CD4-positive, alpha-beta T cell (primary cell): ENCODE data around the gene MAP4K5. TPM values are rescaled to one million over a fixed set of nuclear protein-coding genes. Genes with fewer than 3 reads are reported as not detected.
"Not testable (repeated sequence)": the region's sequence is repeated elsewhere in the genome, so short reads cannot be mapped to it uniquely, and the experiment has no call there.

ENCODE experiments used
- ATAC-seq: fragments of 200-7000 bp; cut with Tn5 transposase; one replicate; pipeline ENCODE4 v1.10.0; 2022; ENCODE audit warnings: mild to moderate bottlenecking; ENCODE audit not compliant: poor library complexity
- CTCF ChIA-PET: fragments of 350-600 bp; sonication (Branson Sonifier 250); formaldehyde crosslinking; loops from one replicate; lab custom pipeline; 2021; ENCODE audit warnings: antibody characterized with exemption, inconsistent platforms; lab: Charles Lee
- POLR2A ChIA-PET: fragments of 350-600 bp; sonication (Branson Sonifier 250); formaldehyde crosslinking; loops from one replicate; lab custom pipeline; 2021; ENCODE audit warnings: antibody characterized with exemption, inconsistent platforms; lab: Charles Lee
- DNase-seq, 14 experiments: peaks; one replicate each; pipeline ENCODE4 v3.0.0-alpha.2; 2013 to 2020; ENCODE audit warnings: mixed read lengths in 2 of 14
- H3K27ac ChIP-seq, 2 donors: one replicate each; pipeline versions ENCODE4 v1.5.1 to v1.7.0; 2013; ENCODE audit warnings: low read length in 2 of 2, low read depth in 1 of 2, mild to moderate bottlenecking in 1 of 2
- H3K27me3 ChIP-seq, 2 experiments: 1 replicate in 1 of 2; 2 replicates in 1 of 2; pipeline versions ENCODE4 v1.6.1 to v1.7.0; 2013; ENCODE audit warnings: low read length in 2 of 2, control low read depth in 1 of 2, mild to moderate bottlenecking in 1 of 2, moderate library complexity in 1 of 2; ENCODE audit not compliant: insufficient read depth in 2 of 2, control insufficient read depth in 1 of 2
- H3K36me3 ChIP-seq: one replicate; pipeline ENCODE4 v1.6.1; 2013; ENCODE audit warnings: low read length, control low read depth; ENCODE audit not compliant: insufficient read depth
- H3K4me1 ChIP-seq: one replicate; pipeline ENCODE4 v1.6.1; 2013; ENCODE audit warnings: low read length, control low read depth; ENCODE audit not compliant: insufficient read depth
- H3K4me3 ChIP-seq: one replicate; pipeline ENCODE4 v1.5.1; 2013; ENCODE audit warnings: mild to moderate bottlenecking, low read length, moderate library complexity
- H3K9me3 ChIP-seq, 2 experiments: 1 replicate in 1 of 2; 2 replicates in 1 of 2; pipeline versions ENCODE4 v1.6.1 to v1.7.0; 2013; ENCODE audit warnings: low read length in 2 of 2, mild to moderate bottlenecking in 2 of 2, control low read depth in 1 of 2, moderate library complexity in 1 of 2; ENCODE audit not compliant: control insufficient read depth in 1 of 2, insufficient read depth in 1 of 2
- H3K27ac Mint-ChIP-seq: one replicate; pipeline ENCODE4 v1.8.0; 2020; ENCODE audit warnings: mixed read lengths
- H3K27me3 Mint-ChIP-seq: one replicate; pipeline ENCODE4 v1.8.0; 2021; ENCODE audit warnings: mixed read lengths
- H3K36me3 Mint-ChIP-seq: one replicate; pipeline ENCODE4 v1.8.0; 2021; ENCODE audit warnings: low read depth, mixed read lengths
- H3K4me1 Mint-ChIP-seq: one replicate; pipeline ENCODE4 v1.8.0; 2021; ENCODE audit warnings: low read depth, mixed read lengths
- H3K4me3 Mint-ChIP-seq: one replicate; pipeline ENCODE4 v1.8.0; 2020; ENCODE audit warnings: mild to moderate bottlenecking, mixed read lengths
- H3K9me3 Mint-ChIP-seq: one replicate; pipeline ENCODE4 v1.8.0; 2020; ENCODE audit warnings: mixed read lengths
- CTCF ChIP-seq: fragments of 200-600 bp; IDR thresholded peaks from one replicate; pipeline ENCODE4 v1.8.0; 2022; ENCODE audit warnings: antibody characterized with exemption, mild to moderate bottlenecking
- intact Hi-C, 2 experiments: fragments of 100-400 bp; cut with DNase I in 1 of 2; cut with micrococcal nuclease in 1 of 2; formaldehyde crosslinking; loops; one replicate each; pipeline versions ENCODE4 v1.15.1 to v1.9.0; 2023 to 2025; cut with DNase I, micrococcal nuclease
- total RNA-seq, 174 experiments: library from RNA in 2 of 174; stranded (reverse) in 2 of 174; gene quantifications; one replicate each; pipeline ENCODE4 v1.2.3 and lab custom pipeline; 2021 to 2026

MAP4K5 gene
- total RNA-seq, 2 experiments from 2014 or later: 32.4 to 34.5 TPM

- TF ChIP-seq CTCF: no peak
- H3K4me3 ChIP-seq: no peak overlapping the region
- ATAC-seq: no peak
- peaks cover 7% of the 10 kb centered on the region for H3K4me1 ChIP-seq
- H3K27me3 ChIP-seq: no peaks in the 10 kb centered on the region
- Mint-ChIP-seq H3K4me3 (no peak overlapping the region), H3K36me3 (peaks cover 6% of the 10 kb centered on the region), H3K27ac (no peak overlapping the region), H3K4me1 (peaks cover 13% of the 10 kb centered on the region), H3K27me3 (no peaks in the 10 kb centered on the region), H3K9me3 (no peaks in the 10 kb centered on the region)
- H3K27ac ChIP-seq: no peak overlapping the region
- DNase-seq: no peak
- CTCF ChIA-PET: no interaction called here
- intact Hi-C loops: no loop called here
- H3K9me3 ChIP-seq: no peaks in the 10 kb centered on the region
- POLR2A ChIA-PET: no interaction called here
- H3K36me3 ChIP-seq: peaks cover 2% of the 10 kb centered on the region
Observed at GRCh38 chr14:50516091-50516490, 16.3 kb downstream of the MAP4K5 start.

- Histone ChIP-seq H3K27ac (no peak overlapping the region), H3K4me1 (no peaks in the 10 kb centered on the region), H3K27me3 (no peaks in the 10 kb centered on the region), H3K36me3 (peaks cover 4% of the 10 kb centered on the region), H3K4me3 (no peak overlapping the region), H3K9me3 (no peaks in the 10 kb centered on the region)
- Mint-ChIP-seq H3K27ac (no peak overlapping the region), H3K9me3 (no peaks in the 10 kb centered on the region), H3K4me1 (peaks cover 31% of the 10 kb centered on the region), H3K4me3 (no peak overlapping the region), H3K27me3 (no peaks in the 10 kb centered on the region), H3K36me3 (peaks cover 15% of the 10 kb centered on the region)
- intact Hi-C loops: no loop called here
- DNase-seq: no peak
- TF ChIP-seq CTCF: no peak
- ChIA-PET CTCF (no interaction called here), POLR2A (no interaction called here)
- no peak for ATAC-seq
Observed at GRCh38 chr14:50512463-50512862, 19.9 kb downstream of the MAP4K5 start.

GRCh38 chr14:50510157-50510556 is 22.2 kb downstream of the MAP4K5 start:
- no peaks in the 10 kb centered on the region for H3K9me3 ChIP-seq
- TF ChIP-seq CTCF: no peak
- H3K27me3 ChIP-seq: no peaks in the 10 kb centered on the region
- no peak overlapping the region for H3K27ac Mint-ChIP-seq
- CTCF ChIA-PET: no interaction called here
- no peaks in the 10 kb centered on the region for H3K27me3 Mint-ChIP-seq
- peaks cover 41% of the 10 kb centered on the region for H3K4me1 Mint-ChIP-seq
- intact Hi-C loops: no loop called here
- no peaks in the 10 kb centered on the region for H3K4me1 ChIP-seq
- DNase-seq (no peak), ATAC-seq (no peak)
- no peaks in the 10 kb centered on the region for H3K9me3 Mint-ChIP-seq
- no peak overlapping the region for H3K4me3 Mint-ChIP-seq
- no peak overlapping the region for H3K4me3 ChIP-seq
- POLR2A ChIA-PET: no interaction called here
- peaks cover 25% of the 10 kb centered on the region for H3K36me3 Mint-ChIP-seq
- peaks cover 4% of the 10 kb centered on the region for H3K36me3 ChIP-seq
- no peak overlapping the region for H3K27ac ChIP-seq

- H3K4me1 Mint-ChIP-seq: peaks cover 33% of the 10 kb centered on the region
- ATAC-seq, H3K27me3 Mint-ChIP-seq, H3K4me1 ChIP-seq, H3K9me3 ChIP-seq, H3K27ac ChIP-seq, CTCF ChIA-PET, POLR2A ChIA-PET, H3K27me3 ChIP-seq, DNase-seq, H3K4me3 ChIP-seq, H3K4me3 Mint-ChIP-seq, H3K9me3 Mint-ChIP-seq, intact Hi-C loops: not testable (repeated sequence)
- peaks cover 15% of the 10 kb centered on the region for H3K36me3 ChIP-seq
- peak overlapping the region; percentile 6 for H3K27ac Mint-ChIP-seq
- peaks cover 43% of the 10 kb centered on the region for H3K36me3 Mint-ChIP-seq
Observed at GRCh38 chr14:50507078-50507477, 25.3 kb downstream of the MAP4K5 start.
